ENCODE data around the gene PFDN5.

DNA sequence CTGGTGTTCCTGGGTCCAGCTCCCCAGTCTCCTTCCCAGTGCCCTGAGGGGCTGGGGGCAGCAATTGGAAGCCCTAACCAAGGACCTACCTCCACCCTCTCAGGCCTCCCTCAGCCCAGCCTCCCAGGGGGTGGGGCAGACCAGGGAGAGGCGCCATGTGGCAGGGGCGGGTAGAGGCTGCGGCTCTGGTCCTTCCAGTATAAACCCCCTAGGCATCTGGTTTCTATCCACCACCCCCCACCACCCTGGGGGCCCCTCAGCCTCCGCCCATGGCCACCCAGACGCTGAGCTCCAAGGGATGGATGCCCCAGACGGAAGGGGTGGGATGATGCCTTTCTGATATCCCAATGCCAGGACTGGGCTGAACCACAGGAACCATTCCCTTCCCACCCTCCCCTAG is 43.6 kb downstream of the PFDN5 start:
- TF ChIP-seq, protein P1, sequence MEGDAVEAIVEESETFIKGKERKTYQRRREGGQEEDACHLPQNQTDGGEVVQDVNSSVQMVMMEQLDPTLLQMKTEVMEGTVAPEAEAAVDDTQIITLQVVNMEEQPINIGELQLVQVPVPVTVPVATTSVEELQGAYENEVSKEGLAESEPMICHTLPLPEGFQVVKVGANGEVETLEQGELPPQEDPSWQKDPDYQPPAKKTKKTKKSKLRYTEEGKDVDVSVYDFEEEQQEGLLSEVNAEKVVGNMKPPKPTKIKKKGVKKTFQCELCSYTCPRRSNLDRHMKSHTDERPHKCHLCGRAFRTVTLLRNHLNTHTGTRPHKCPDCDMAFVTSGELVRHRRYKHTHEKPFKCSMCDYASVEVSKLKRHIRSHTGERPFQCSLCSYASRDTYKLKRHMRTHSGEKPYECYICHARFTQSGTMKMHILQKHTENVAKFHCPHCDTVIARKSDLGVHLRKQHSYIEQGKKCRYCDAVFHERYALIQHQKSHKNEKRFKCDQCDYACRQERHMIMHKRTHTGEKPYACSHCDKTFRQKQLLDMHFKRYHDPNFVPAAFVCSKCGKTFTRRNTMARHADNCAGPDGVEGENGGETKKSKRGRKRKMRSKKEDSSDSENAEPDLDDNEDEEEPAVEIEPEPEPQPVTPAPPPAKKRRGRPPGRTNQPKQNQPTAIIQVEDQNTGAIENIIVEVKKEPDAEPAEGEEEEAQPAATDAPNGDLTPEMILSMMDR (IDR thresholded peaks at IDR 0.05; ENCODE audit: low read length), result no peak
- no peak for TF ChIP-seq EZH2phosphoT487 (IDR thresholded peaks at IDR 0.05; ENCODE audit: low read length)
